ENCODE measurements around the gene GPR61.

The GPR61 gene

DNA sequence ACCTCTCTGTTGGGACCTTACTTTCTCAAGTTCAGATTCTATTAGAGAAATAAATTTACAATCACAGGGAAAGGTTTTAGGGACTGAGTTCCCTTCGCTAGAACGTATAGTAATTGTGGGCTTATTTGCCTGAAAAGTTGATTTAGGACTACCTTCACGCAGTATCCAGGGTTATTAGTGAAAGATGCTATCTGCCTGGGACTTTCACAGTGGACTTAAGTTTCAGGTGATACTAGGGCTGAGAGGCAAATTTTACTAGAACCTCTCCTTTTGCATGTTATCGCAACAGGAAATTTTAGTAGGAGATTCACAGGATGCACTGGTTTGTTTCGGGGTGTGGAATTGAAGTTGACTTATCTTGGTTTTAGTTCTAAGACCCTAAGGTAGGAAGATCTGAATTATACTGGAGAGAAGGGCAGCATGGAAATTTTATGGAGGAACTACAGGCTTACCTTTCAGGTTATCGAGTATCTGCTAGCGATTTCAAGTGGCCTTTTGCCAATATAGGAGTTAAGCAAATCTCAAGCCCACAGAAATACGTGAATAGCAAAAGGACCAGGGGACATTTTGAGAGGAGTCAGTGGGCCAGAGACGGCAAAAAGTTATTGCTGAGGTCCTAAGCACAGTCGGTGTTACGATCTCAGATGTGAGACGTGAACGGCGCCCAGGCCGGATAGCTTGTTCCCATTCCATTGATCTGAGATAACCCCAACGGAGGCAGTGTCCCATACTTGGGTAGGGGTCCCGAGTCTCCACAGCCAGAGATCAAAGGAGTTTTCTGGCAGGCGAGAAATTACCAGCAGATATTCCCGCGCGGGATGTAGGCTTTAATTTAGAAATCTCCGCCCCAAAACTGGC, 8.0 kb downstream of the GPR61 start:
- H3K4me3 ChIP-seq (ENCODE audit: low read depth, low read length), result peak overlapping the region; percentile 95
- TF ChIP-seq, protein P1, sequence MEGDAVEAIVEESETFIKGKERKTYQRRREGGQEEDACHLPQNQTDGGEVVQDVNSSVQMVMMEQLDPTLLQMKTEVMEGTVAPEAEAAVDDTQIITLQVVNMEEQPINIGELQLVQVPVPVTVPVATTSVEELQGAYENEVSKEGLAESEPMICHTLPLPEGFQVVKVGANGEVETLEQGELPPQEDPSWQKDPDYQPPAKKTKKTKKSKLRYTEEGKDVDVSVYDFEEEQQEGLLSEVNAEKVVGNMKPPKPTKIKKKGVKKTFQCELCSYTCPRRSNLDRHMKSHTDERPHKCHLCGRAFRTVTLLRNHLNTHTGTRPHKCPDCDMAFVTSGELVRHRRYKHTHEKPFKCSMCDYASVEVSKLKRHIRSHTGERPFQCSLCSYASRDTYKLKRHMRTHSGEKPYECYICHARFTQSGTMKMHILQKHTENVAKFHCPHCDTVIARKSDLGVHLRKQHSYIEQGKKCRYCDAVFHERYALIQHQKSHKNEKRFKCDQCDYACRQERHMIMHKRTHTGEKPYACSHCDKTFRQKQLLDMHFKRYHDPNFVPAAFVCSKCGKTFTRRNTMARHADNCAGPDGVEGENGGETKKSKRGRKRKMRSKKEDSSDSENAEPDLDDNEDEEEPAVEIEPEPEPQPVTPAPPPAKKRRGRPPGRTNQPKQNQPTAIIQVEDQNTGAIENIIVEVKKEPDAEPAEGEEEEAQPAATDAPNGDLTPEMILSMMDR (IDR thresholded peaks at IDR 0.05; ENCODE audit: insufficient read depth, low read length, missing control alignments), result no peak
- POLR2A ChIA-PET, result interaction anchor here (0.8 to 2.0 kb wide), 19 partner anchors 10 to 437 kb away, joined by 3 to 25 read pairs (median 5); partner anchors contain the start of genes AHCYL1, AMPD2 and GNAT2
- no peak for DNase-seq (ENCODE audit: low read depth, low spot score)
- CTCF ChIA-PET, result interaction anchor here (0.7 to 26.3 kb wide), 27 partner anchors 10 to 437 kb away, joined by 3 to 2790 read pairs (median 7); partner anchors contain the start of genes AHCYL1, AMIGO1, AMPD2 and ATXN7L2

DNA sequence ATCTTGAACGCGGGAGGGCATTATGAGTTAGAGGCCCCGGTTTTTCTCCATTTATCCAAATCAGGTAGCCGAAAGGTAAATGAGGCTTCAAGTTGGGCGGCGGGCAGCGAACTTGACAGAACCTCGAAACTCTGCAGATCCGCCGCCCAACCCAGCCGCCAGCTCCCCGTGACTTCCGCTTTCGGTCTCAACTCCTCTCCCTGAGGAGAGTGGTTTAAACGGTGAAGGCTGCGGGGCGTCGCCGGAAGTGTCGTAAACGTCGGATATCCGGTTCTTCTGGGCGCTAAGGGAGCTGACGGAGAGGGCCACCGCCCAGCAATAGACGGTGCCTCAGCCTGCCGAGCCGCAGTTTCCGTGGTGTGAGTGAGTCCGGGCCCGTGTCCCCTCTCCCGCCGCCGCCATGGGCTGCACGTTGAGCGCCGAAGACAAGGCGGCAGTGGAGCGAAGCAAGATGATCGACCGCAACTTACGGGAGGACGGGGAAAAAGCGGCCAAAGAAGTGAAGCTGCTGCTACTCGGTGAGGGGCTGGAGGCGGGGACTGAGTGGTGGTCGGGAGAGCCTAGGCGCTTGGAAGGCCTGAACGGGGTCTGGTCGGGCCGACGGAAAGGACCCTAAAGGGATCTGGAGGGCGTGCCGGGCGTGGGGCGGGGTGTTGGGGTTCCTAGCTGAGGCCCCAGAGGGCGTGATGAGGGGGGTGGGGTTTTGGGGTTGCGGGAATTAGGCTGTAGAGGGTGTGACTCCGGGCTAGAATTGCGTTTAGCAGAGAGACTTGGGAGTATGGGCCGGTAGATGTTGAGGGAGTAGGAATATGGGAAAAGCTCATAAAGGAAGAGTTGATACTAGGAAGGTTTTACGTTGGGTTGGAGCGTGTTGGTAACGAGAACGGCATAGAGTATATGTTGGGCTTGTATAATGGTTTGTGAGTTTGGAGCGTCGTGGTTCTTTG, 8.9 kb downstream of the GPR61 start, which contains the start of gene GNAI3:
TSS of gene GNAI3 (plus strand) at position 295 of the 947 bp plus-strand sequence. CDS start at position 401, 106 bp downstream.
- peak within 1 kb of the TSS; percentile 95 for H3K4me3 ChIP-seq (ENCODE audit: low read depth, low read length)
- peak; percentile 72 for DNase-seq (ENCODE audit: low read depth, low spot score)
- CTCF ChIA-PET, result interaction anchor here (0.6 to 3.5 kb wide), 31 partner anchors 10 to 463 kb away, joined by 3 to 66 read pairs (median 4); partner anchors contain the start of genes AHCYL1, AMPD2, CYB561D1 and GNAT2
- TF ChIP-seq, protein P1 (IDR thresholded peaks at IDR 0.05; ENCODE audit: insufficient read depth, low read length, missing control alignments), result no peak
- POLR2A ChIA-PET, result interaction anchor here (0.7 to 2.0 kb wide), 21 partner anchors 11 to 436 kb away, joined by 3 to 25 read pairs (median 5); partner anchors contain the start of genes AHCYL1, AMPD2 and GNAT2

DNA sequence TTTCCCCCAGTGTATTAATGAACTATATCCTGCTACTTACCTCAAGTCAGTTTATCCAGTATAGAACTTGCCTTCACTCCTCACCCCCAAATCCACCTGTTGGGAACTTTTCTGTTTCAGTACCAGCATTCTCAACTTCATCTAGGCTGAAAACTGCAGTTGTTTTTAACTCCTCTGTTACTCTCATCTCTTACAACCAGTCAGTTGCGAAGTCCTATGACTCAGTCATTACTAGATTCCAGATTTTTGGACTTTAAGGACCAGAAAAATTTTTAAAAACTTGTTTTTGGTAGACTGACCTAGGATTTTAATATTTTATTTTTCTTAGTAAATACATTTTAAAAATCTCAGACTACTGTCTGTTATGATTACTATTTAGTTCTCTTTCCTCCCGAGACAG, 16.9 kb downstream of the GPR61 start:
- POLR2A ChIA-PET, result interaction anchor here (0.7 kb wide), 1 partner anchor 14 kb away, joined by 5 read pairs; no protein-coding TSS in a partner anchor

DNA sequence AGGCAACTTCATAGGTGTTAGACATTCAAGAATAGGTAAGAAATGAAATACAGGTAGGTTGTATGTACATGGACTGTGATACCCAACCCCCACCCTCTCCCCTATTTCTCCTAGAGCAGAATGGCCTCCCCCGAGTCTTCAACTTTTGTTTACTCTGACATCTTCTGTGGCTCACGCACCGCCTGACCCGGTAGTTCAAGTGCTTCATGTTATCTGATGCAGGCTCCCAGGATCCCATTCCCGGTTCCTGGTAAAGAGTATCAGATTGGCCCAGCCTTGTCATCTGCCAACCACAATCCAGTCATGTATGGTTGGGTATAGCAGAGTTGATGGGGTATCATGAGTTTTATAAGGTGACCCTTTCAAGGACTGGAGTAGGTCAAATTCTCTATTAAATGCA, 17.8 kb downstream of the GPR61 start:
- POLR2A ChIA-PET, result no interaction called here
- TF ChIP-seq, protein P1 (IDR thresholded peaks at IDR 0.05; ENCODE audit: insufficient read depth, low read length, missing control alignments), result no peak

More for the DNA sequence above, 16.9 kb downstream of the GPR61 start:
- CTCF ChIA-PET, result interaction anchor here (1.5 kb wide), 1 partner anchor 83 kb away, joined by 3 read pairs; no protein-coding TSS in a partner anchor
- H3K4me3 ChIP-seq (ENCODE audit: low read depth, low read length), result no peak overlapping the region
- DNase-seq (ENCODE audit: low read depth, low spot score), result no peak
- TF ChIP-seq, protein P1 (IDR thresholded peaks at IDR 0.05; ENCODE audit: insufficient read depth, low read length, missing control alignments), result no peak

DNA sequence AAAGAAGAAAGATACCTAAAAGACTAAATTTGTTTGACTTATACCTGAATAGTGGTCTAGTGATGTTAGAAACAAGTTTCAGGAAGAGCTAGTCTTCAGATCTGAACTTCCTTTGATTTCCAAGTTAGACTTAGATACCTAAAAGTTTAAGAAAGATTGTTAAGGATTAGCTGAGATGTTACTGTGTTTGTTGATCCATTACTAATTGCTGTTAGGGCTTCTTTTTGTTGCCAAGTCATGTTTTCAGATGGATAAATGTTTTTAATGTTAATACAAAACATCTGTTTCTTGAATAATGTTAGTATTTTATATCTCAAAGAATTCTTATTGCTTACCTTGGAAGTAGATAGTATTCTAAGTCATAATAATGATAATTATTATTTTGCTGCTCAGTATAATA, 20.3 kb downstream of the GPR61 start:
- CTCF ChIA-PET, result interaction anchor here (0.7 to 3.0 kb wide), 10 partner anchors 10 to 424 kb away, joined by 3 to 8 read pairs (median 4); partner anchors contain the start of genes AHCYL1 and GNAI3
- no peak overlapping the region for H3K4me3 ChIP-seq (ENCODE audit: low read depth, low read length)
- no peak for DNase-seq (ENCODE audit: low read depth, low spot score)
- TF ChIP-seq, protein P1 (IDR thresholded peaks at IDR 0.05; ENCODE audit: insufficient read depth, low read length, missing control alignments), result no peak
- POLR2A ChIA-PET, result interaction anchor here (1.2 kb wide), 1 partner anchor 12 kb away, joined by 6 read pairs; the partner anchor contains the start of gene GNAI3

More for the DNA sequence above, 17.8 kb downstream of the GPR61 start:
- CTCF ChIA-PET, result interaction anchor here (2.2 kb wide), 1 partner anchor 12 kb away, joined by 6 read pairs; no protein-coding TSS in a partner anchor
- H3K4me3 ChIP-seq (ENCODE audit: low read depth, low read length), result no peak overlapping the region
- DNase-seq (ENCODE audit: low read depth, low spot score), result no peak
